ENCODE data around the gene FGF8.

GRCh38 chr10:101758858-101759257, 17.1 kb downstream of the FGF8 start:
- TF ChIP-seq, protein P1, sequence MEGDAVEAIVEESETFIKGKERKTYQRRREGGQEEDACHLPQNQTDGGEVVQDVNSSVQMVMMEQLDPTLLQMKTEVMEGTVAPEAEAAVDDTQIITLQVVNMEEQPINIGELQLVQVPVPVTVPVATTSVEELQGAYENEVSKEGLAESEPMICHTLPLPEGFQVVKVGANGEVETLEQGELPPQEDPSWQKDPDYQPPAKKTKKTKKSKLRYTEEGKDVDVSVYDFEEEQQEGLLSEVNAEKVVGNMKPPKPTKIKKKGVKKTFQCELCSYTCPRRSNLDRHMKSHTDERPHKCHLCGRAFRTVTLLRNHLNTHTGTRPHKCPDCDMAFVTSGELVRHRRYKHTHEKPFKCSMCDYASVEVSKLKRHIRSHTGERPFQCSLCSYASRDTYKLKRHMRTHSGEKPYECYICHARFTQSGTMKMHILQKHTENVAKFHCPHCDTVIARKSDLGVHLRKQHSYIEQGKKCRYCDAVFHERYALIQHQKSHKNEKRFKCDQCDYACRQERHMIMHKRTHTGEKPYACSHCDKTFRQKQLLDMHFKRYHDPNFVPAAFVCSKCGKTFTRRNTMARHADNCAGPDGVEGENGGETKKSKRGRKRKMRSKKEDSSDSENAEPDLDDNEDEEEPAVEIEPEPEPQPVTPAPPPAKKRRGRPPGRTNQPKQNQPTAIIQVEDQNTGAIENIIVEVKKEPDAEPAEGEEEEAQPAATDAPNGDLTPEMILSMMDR (IDR thresholded peaks at IDR 0.05), result no peak
- TF ChIP-seq POLR2A (IDR thresholded peaks at IDR 0.05) (no peak), EP300 (IDR thresholded peaks at IDR 0.05) (no peak), POLR2AphosphoS5 (IDR thresholded peaks at IDR 0.05) (no peak)
